ENCODE results near the gene STAMBPL1.

- TF ChIP-seq CTCF (conservative IDR thresholded peaks at IDR 0.05; ENCODE audit: low read length) (no peak), EZH2phosphoT487 (IDR thresholded peaks at IDR 0.05; ENCODE audit: borderline replicate concordance) (no peak)
Measured at GRCh38 chr10:88890681-88891381, 10.8 kb downstream of the STAMBPL1 start.
